Esophagus (tissue), 2 donors: ENCODE data around the gene FASLG. TPM values are rescaled to one million over a fixed set of nuclear protein-coding genes. Genes with fewer than 3 reads are reported as not detected.
"Not testable (repeated sequence)": the region's sequence is repeated elsewhere in the genome, so short reads cannot be mapped to it uniquely, and the experiment has no call there.

Experiments
- H3K27ac ChIP-seq, 2 donors: one replicate each; pipeline ENCODE4 v1.5.1; 2013; ENCODE audit warnings: low read depth in 2 of 2, mild to moderate bottlenecking in 2 of 2, inconsistent platforms in 1 of 2, low read length in 1 of 2, moderate library complexity in 1 of 2
- H3K27me3 ChIP-seq, 2 donors: one replicate each; pipeline ENCODE4 v1.6.1; 2013; ENCODE audit warnings: low read length in 2 of 2, control low read depth in 1 of 2, mild to moderate bottlenecking in 1 of 2; ENCODE audit not compliant: insufficient read depth in 2 of 2, control insufficient read depth in 1 of 2
- H3K36me3 ChIP-seq, 2 donors: one replicate each; pipeline ENCODE4 v1.6.1; 2013; ENCODE audit warnings: low read length in 1 of 2; ENCODE audit not compliant: control insufficient read depth in 2 of 2, insufficient read depth in 2 of 2
- H3K4me1 ChIP-seq, 2 donors: one replicate each; pipeline ENCODE4 v1.6.1; 2013; ENCODE audit warnings: low read length in 1 of 2; ENCODE audit not compliant: control insufficient read depth in 2 of 2, insufficient read depth in 2 of 2
- H3K4me3 ChIP-seq, 2 donors: one replicate each; pipeline ENCODE4 v1.5.1; 2013; ENCODE audit warnings: low read length in 2 of 2, mild to moderate bottlenecking in 2 of 2, low read depth in 1 of 2, moderate library complexity in 1 of 2
- H3K9me3 ChIP-seq, 2 donors: one replicate each; pipeline ENCODE4 v1.6.1; 2013; ENCODE audit warnings: mild to moderate bottlenecking in 2 of 2, low read depth in 1 of 2, low read length in 1 of 2, moderate library complexity in 1 of 2; ENCODE audit not compliant: control insufficient read depth in 2 of 2, insufficient read depth in 1 of 2
- WGBS, 2 donors: extraction: QIAGEN DNeasy Blood & Tissue Kit; methylation state at CpG; one replicate each; pipeline ENCODE4 v1.1.7; 2013; 5-methylcytosine and 5-hydroxymethylcytosine counted together
- polyA plus RNA-seq, 2 donors: library from polyadenylated mRNA; stranded (reverse); fragments of 200-250 nt; gene quantifications; one replicate each; pipeline ENCODE4 v1.2.3, GENCODE V29; 2013
- donor health status: healthy with polysubstance abuse.
- donor health status: Bipolar disorder and iron deficiency.

FASLG gene
- polyA plus RNA-seq, 2 donors, result 0.19 to 0.28 TPM

GRCh38 chr1:172672720-172673119 lies 13.8 kb downstream of the FASLG start:
- no peaks in the 10 kb centered on the region for H3K9me3 ChIP-seq

GRCh38 chr1:172673761-172674160 lies 14.9 kb downstream of the FASLG start:
- Histone ChIP-seq H3K27me3 (no peaks in the 10 kb centered on the region), H3K9me3 (no peaks in the 10 kb centered on the region), H3K4me1 (no peaks in the 10 kb centered on the region), H3K4me3 (no peak overlapping the region), H3K27ac (no peak overlapping the region), H3K36me3 (no peaks in the 10 kb centered on the region)
- 75 to 82% methylated on average over 2 of the region's 2 CpGs for WGBS, 2 donors

More at GRCh38 chr1:172672720-172673119, 13.8 kb downstream of the FASLG start:
- H3K36me3 ChIP-seq, result no peaks in the 10 kb centered on the region
- H3K4me1 ChIP-seq, result no peaks in the 10 kb centered on the region
- no peak overlapping the region for H3K27ac ChIP-seq
- no peaks in the 10 kb centered on the region for H3K27me3 ChIP-seq
- no peak overlapping the region for H3K4me3 ChIP-seq
- WGBS, 2 donors, result 64 to 67% methylated on average over 2 of the region's 2 CpGs

DNA sequence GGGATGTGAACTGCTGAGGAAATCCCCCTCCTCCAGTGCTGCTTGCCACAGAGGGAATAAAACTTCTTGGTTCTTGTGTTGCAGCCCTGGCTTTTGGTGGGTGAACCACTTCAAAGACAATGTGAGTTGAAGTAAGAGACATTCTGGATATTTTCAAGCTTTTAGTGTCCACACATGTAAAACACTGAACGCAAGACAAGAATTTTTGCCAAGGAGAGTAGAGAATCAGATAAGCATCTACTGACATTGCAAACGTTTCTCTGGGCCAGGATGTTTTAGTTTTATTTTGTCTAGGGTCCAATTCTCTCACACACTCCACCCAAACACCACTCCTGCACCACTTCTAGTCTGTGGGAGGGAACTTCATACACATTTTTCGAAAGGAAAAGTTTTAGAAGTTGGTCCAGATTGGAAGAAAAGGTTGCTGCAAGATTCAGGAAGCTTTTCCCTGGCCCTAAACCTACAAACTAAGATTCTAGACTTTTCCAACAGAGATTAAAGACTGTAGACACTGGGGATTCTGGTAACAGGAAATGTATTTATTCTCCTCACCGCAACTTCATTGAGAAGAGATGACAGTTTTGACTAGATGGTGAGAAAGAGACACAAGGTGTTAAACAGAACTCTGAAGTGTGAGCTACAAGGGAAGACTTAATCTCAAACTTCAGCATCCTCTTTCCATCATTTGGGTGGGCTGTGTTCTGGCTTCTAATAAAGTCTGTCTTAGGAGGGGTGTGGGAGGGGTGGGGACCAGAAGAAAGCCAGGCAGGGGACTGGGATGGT lies 16.1 kb downstream of the FASLG start:
- 54 to 58% methylated on average over 4 of the region's 4 CpGs for WGBS, 2 donors

GRCh38 chr1:172679000-172679772 lies 20.3 kb downstream of the FASLG start:
- WGBS, 2 donors, result 44 to 45% methylated on average over 6 of the region's 6 CpGs
- no peaks in the 10 kb centered on the region for H3K4me1 ChIP-seq
- H3K27ac ChIP-seq, result no peak overlapping the region
- no peaks in the 10 kb centered on the region for H3K9me3 ChIP-seq
- H3K4me3 ChIP-seq, result no peak overlapping the region
- H3K27me3 ChIP-seq, result no peaks in the 10 kb centered on the region
- H3K36me3 ChIP-seq, result no peaks in the 10 kb centered on the region

More for the DNA sequence above, 16.1 kb downstream of the FASLG start:
- Histone ChIP-seq H3K27me3 (no peaks in the 10 kb centered on the region), H3K4me1 (no peaks in the 10 kb centered on the region), H3K4me3 (no peak overlapping the region), H3K27ac (no peak overlapping the region), H3K36me3 (no peaks in the 10 kb centered on the region), H3K9me3 (no peaks in the 10 kb centered on the region)

DNA sequence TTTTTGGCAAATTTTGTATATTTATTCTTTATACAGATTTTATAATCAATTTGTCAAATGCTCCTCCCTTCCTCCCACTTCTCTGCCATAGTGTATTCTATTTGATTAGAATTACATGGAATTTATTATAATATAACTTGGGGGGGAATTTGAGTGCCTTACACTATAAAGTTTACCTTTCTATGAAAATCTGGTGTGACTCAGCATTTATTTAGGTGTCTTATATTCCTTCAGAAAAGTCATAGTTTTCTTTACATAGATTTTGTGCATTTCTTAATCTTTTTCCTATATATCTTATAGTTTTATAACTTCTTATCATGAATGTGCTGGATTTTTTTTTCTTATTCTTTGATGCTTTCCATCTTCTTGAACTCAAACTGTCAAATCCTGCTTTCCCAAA lies 21.3 kb downstream of the FASLG start:
- no peaks in the 10 kb centered on the region for H3K27me3 ChIP-seq

GRCh38 chr1:172680733-172681275 lies 21.9 kb downstream of the FASLG start:
- no peaks in the 10 kb centered on the region for H3K36me3 ChIP-seq
- no peaks in the 10 kb centered on the region for H3K9me3 ChIP-seq
- no peaks in the 10 kb centered on the region for H3K4me1 ChIP-seq
- no peaks in the 10 kb centered on the region for H3K27me3 ChIP-seq
- no peak overlapping the region for H3K27ac ChIP-seq
- 64 to 74% methylated on average over 2 of the region's 2 CpGs for WGBS, 2 donors
- H3K4me3 ChIP-seq, result no peak overlapping the region

More for the DNA sequence above, 21.3 kb downstream of the FASLG start:
- Histone ChIP-seq H3K9me3 (no peaks in the 10 kb centered on the region), H3K27ac (no peak overlapping the region), H3K4me1 (no peaks in the 10 kb centered on the region), H3K4me3 (no peak overlapping the region), H3K36me3 (no peaks in the 10 kb centered on the region)

GRCh38 chr1:172682812-172683211 lies 23.9 kb downstream of the FASLG start:
- Histone ChIP-seq H3K36me3 (no peaks in the 10 kb centered on the region), H3K27ac (no peak overlapping the region), H3K4me1 (no peaks in the 10 kb centered on the region), H3K27me3 (no peaks in the 10 kb centered on the region), H3K9me3 (no peaks in the 10 kb centered on the region), H3K4me3 (no peak overlapping the region)
- 73 to 82% methylated on average over 3 of the region's 3 CpGs for WGBS, 2 donors

- 94 to 100% methylated on average over 1 of the region's 1 CpG for WGBS, 2 donors
- Histone ChIP-seq H3K36me3 (no peaks in the 10 kb centered on the region), H3K4me3 (no peak overlapping the region), H3K4me1 (no peaks in the 10 kb centered on the region), H3K27ac (no peak overlapping the region), H3K27me3 (no peaks in the 10 kb centered on the region), H3K9me3 (no peaks in the 10 kb centered on the region)
Measured at GRCh38 chr1:172686143-172686542, 27.2 kb downstream of the FASLG start.

- not testable (repeated sequence) for H3K9me3 ChIP-seq, H3K4me1 ChIP-seq, H3K36me3 ChIP-seq, H3K4me3 ChIP-seq, H3K27me3 ChIP-seq, H3K27ac ChIP-seq
- WGBS, 2 donors, result 66 to 68% methylated on average over 2 of the region's 2 CpGs
Measured at GRCh38 chr1:172688428-172689085, 29.7 kb downstream of the FASLG start.
